Measurements from ENCODE around the gene ACKR4.
"Not testable (repeated sequence)": the region's sequence is repeated elsewhere in the genome, so short reads cannot be mapped to it uniquely, and the experiment has no call there.

The ACKR4 gene

DNA sequence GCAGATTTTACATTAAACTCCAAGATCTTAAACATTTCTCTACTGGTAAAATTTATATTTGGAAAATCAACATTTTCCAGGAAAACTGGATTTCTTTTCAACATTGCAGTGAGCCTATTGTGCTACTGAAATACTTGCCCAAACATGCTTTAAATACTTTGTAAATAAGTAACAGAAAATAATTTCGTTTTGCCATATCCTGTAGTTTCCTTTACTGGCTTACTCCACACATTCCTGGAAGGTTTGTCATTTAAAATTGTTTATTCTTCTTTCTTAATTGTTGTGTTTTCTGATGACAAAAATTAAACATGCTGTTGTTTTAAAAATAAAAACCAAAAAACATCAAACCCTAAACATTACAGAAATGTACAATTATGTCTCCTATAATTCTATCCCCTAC is 40.5 kb downstream of the ACKR4 start:
- H3K27ac ChIP-seq: no peak overlapping the region
- H3K27me3 ChIP-seq (ENCODE audit: insufficient read depth, low read depth, severe bottlenecking): no peaks in the 10 kb centered on the region
- TF ChIP-seq, protein P1, sequence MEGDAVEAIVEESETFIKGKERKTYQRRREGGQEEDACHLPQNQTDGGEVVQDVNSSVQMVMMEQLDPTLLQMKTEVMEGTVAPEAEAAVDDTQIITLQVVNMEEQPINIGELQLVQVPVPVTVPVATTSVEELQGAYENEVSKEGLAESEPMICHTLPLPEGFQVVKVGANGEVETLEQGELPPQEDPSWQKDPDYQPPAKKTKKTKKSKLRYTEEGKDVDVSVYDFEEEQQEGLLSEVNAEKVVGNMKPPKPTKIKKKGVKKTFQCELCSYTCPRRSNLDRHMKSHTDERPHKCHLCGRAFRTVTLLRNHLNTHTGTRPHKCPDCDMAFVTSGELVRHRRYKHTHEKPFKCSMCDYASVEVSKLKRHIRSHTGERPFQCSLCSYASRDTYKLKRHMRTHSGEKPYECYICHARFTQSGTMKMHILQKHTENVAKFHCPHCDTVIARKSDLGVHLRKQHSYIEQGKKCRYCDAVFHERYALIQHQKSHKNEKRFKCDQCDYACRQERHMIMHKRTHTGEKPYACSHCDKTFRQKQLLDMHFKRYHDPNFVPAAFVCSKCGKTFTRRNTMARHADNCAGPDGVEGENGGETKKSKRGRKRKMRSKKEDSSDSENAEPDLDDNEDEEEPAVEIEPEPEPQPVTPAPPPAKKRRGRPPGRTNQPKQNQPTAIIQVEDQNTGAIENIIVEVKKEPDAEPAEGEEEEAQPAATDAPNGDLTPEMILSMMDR (IDR thresholded peaks at IDR 0.05; ENCODE audit: low read depth, low read length): no peak
- no peaks in the 10 kb centered on the region for H3K9me3 ChIP-seq (ENCODE audit: severe bottlenecking)
- no peak for DNase-seq
- H3K4me3 ChIP-seq (ENCODE audit: low read depth, low read length): no peak overlapping the region
- H3K36me3 ChIP-seq: peaks cover 3% of the 10 kb centered on the region; the same call in 1 of the 2 replicates

DNA sequence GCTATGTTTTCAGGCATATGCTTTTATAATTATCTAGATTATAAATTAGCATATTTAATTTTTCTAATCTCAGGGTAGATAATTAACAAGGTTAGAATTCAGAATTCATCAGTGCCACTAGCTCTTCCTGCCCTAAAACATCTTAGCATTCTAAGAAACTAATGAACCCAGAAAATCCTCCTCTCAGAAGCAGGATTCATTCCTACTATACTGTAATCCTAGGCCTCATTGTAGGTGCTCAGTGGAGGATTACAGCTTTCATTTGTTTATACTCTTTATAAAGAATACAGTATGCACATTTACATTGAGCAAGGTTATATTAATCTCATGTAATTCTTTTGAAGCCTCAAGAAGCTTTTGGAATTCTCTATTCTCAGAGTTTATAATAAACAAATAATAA is 41.6 kb downstream of the ACKR4 start:
- Histone ChIP-seq H3K9me3 (ENCODE audit: severe bottlenecking) (no peaks in the 10 kb centered on the region), H3K36me3 (peaks cover 3% of the 10 kb centered on the region; the same call in 1 of the 2 replicates), H3K4me3 (ENCODE audit: low read depth, low read length) (no peak overlapping the region), H3K27me3 (ENCODE audit: insufficient read depth, low read depth, severe bottlenecking) (no peaks in the 10 kb centered on the region), H3K27ac (no peak overlapping the region)
- TF ChIP-seq, protein P1 (IDR thresholded peaks at IDR 0.05; ENCODE audit: low read depth, low read length): no peak
- DNase-seq: no peak

- H3K36me3 ChIP-seq; H3K27me3 ChIP-seq (ENCODE audit: insufficient read depth, low read depth, severe bottlenecking); H3K27ac ChIP-seq; H3K4me3 ChIP-seq (ENCODE audit: low read depth, low read length); H3K9me3 ChIP-seq (ENCODE audit: severe bottlenecking); DNase-seq: not testable (repeated sequence)
Observed at GRCh38 chr3:132641427-132641826, 44.4 kb downstream of the ACKR4 start.

- Histone ChIP-seq H3K27me3 (ENCODE audit: insufficient read depth, low read depth, severe bottlenecking) (no peaks in the 10 kb centered on the region), H3K9me3 (ENCODE audit: severe bottlenecking) (no peaks in the 10 kb centered on the region), H3K36me3 (peaks cover 3% of the 10 kb centered on the region; the same call in 1 of the 2 replicates), H3K27ac (no peak overlapping the region), H3K4me3 (ENCODE audit: low read depth, low read length) (no peak overlapping the region)
- TF ChIP-seq, protein P1 (IDR thresholded peaks at IDR 0.05; ENCODE audit: low read depth, low read length): 0 out of 2 replicates have a peak, but pooled peaks have one; percentile 19
- DNase-seq: no peak
Observed at GRCh38 chr3:132641837-132642538, 44.9 kb downstream of the ACKR4 start.

- Histone ChIP-seq H3K4me3 (ENCODE audit: low read depth, low read length) (no peak overlapping the region), H3K27ac (no peak overlapping the region), H3K27me3 (ENCODE audit: insufficient read depth, low read depth, severe bottlenecking) (no peaks in the 10 kb centered on the region), H3K36me3 (peaks cover 3% of the 10 kb centered on the region; the same call in 1 of the 2 replicates), H3K9me3 (ENCODE audit: severe bottlenecking) (no peaks in the 10 kb centered on the region)
- no peak for DNase-seq
- TF ChIP-seq, protein P1 (IDR thresholded peaks at IDR 0.05; ENCODE audit: low read depth, low read length): no peak
Observed at GRCh38 chr3:132642539-132642847, 45.4 kb downstream of the ACKR4 start.

DNA sequence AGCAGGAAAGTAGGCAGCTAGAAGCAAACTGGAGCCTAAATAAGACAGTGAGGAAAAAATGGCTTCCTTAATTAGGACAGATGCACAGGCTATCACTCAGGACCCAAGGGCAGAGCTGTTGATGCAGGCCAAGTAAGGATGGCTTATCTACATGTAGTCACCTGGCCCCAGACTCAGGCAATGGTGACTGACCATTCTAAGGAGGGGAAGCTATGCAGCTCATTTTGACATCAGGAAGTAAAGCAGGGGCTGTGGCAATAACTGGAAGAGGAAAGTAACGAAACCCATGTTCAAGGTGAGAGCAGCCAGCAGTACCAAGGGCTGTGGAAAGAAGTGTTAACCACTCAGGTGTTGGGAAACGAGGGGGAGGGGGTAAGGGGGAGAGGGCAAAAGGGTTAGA is 46.3 kb downstream of the ACKR4 start:
- Histone ChIP-seq H3K4me3 (ENCODE audit: low read depth, low read length) (no peak overlapping the region), H3K36me3 (peaks cover 3% of the 10 kb centered on the region; the same call in 1 of the 2 replicates), H3K27me3 (ENCODE audit: insufficient read depth, low read depth, severe bottlenecking) (no peaks in the 10 kb centered on the region), H3K27ac (no peak overlapping the region), H3K9me3 (ENCODE audit: severe bottlenecking) (no peaks in the 10 kb centered on the region)
- TF ChIP-seq, protein P1 (IDR thresholded peaks at IDR 0.05; ENCODE audit: low read depth, low read length): no peak
- DNase-seq: no peak
